ENCODE results near the gene OMG. TPM values are rescaled to one million over a fixed set of nuclear protein-coding genes. Genes with fewer than 3 reads are reported as not detected.

Gene OMG
- total and polyA plus RNA-seq, 3 donors from 2014 or later: 0.95 TPM; not detected in 2

DNA sequence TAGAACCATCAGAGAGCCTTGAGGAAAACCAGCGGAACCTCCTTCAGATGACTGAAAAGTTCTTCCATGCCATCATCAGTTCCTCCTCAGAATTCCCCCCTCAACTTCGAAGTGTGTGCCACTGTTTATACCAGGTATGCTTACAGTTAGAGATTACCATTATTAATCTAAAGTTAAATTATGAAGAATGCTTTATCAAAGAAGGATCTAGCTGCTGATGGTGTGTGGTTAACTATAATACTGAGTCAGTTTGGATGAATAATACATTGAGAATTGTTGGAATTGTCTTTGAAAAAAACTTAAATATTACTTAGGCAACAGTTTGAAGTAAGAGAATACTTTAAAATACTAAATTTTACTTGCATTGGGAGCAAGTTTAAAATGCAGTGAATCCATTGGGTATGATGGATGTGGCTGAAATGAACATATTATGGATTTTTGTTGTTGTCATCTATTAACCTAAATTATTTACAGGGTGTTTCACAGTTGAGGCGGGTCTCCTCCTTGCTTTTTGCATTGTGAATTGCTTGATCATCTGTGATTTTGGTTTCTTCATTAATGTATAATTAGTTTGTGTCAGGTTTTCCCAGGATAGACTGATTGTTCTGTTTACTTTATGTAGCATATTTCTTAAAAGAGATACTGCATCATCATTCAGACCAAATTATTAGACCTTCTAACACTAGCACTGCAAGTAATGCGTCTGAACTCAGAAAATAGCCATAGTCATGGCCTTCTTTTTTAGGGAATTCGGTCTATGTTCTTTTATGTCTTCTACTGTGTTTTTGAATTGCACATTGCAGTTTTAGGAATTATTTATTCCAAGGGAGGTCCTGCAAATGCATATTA lies 47.8 kb downstream of the OMG start:
- Histone ChIP-seq H3K4me1 (peaks cover 16% of the 10 kb centered on the region), H3K27me3 (no peaks in the 10 kb centered on the region), H3K9me3 (no peaks in the 10 kb centered on the region), H3K36me3 (ENCODE audit: low read depth, missing control alignments) (no peaks in the 10 kb centered on the region), H3K4me3 (no peak overlapping the region), H3K27ac (no peak overlapping the region)
- no peak for DNase-seq
- WGBS, 2 donors: 90 to 97% methylated on average over 5 of the region's 5 CpGs
- no peak for TF ChIP-seq POLR2A (IDR thresholded peaks at IDR 0.05)
- TF ChIP-seq, protein P1, sequence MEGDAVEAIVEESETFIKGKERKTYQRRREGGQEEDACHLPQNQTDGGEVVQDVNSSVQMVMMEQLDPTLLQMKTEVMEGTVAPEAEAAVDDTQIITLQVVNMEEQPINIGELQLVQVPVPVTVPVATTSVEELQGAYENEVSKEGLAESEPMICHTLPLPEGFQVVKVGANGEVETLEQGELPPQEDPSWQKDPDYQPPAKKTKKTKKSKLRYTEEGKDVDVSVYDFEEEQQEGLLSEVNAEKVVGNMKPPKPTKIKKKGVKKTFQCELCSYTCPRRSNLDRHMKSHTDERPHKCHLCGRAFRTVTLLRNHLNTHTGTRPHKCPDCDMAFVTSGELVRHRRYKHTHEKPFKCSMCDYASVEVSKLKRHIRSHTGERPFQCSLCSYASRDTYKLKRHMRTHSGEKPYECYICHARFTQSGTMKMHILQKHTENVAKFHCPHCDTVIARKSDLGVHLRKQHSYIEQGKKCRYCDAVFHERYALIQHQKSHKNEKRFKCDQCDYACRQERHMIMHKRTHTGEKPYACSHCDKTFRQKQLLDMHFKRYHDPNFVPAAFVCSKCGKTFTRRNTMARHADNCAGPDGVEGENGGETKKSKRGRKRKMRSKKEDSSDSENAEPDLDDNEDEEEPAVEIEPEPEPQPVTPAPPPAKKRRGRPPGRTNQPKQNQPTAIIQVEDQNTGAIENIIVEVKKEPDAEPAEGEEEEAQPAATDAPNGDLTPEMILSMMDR (IDR thresholded peaks at IDR 0.05): no peak
- intact Hi-C loops (cut with DNase I; ENCODE audit: low total_unique reads): no loop called here

Other genes starting within 250 kb of the OMG start
- 10 to 100 TPM; 97.6 to 99.0 TPM for gene NF1, start 202.3 kb downstream of the OMG start, total RNA-seq
- 60.6 TPM for gene NF1, start 202.3 kb downstream of the OMG start, polyA plus RNA-seq (ENCODE audit: insufficient read depth, low read depth, low replicate concordance)
- 1 to 10 TPM; 1.4 to 3.4 TPM for gene EVI2B, start 16.8 kb upstream of the OMG start, total RNA-seq
- 6.0 TPM for gene EVI2B, start 16.8 kb upstream of the OMG start, polyA plus RNA-seq (ENCODE audit: insufficient read depth, low read depth, low replicate concordance)
- gene EVI2A, start 24.4 kb upstream of the OMG start, total RNA-seq: 1 to 10 TPM in 1 of 2 donors, under 1 TPM in 1; 0.16 to 2.2 TPM
- 2.8 TPM for gene EVI2A, start 24.4 kb upstream of the OMG start, polyA plus RNA-seq (ENCODE audit: insufficient read depth, low read depth, low replicate concordance)
- 10 to 100 TPM; 44.3 to 90.2 TPM for gene RAB11FIP4, start 94.4 kb upstream of the OMG start, total RNA-seq
- gene RAB11FIP4, start 94.4 kb upstream of the OMG start, polyA plus RNA-seq (ENCODE audit: insufficient read depth, low read depth, low replicate concordance): 104 TPM

Measured in testis (tissue), 3 donors.